Endothelial cell of coronary artery (primary cell): ENCODE results near the gene KLKB1. TPM values are rescaled to one million over a fixed set of nuclear protein-coding genes. Genes with fewer than 3 reads are reported as not detected.

Experiments used
- total RNA-seq: library from RNA; depleted of rRNA; stranded (reverse); fragments of >200 nt; gene quantifications from 2 replicates; pipeline ENCODE4 v1.2.3, GENCODE V29; 2014

KLKB1 gene
- total RNA-seq, result not detected in 2 replicates

GRCh38 chr4:186227221-186227620, at the start of gene KLKB1:
Gene KLKB1, plus strand, starts transcription at chr4:186227507. Its CDS starts 689 bp downstream, at chr4:186228196.

GRCh38 chr4:186191200-186192065, 35.9 kb upstream of the KLKB1 start, which contains the start of gene CYP4V2:
Gene CYP4V2, plus strand, starts transcription at chr4:186191567. Its CDS starts 257 bp downstream, at chr4:186191824.

GRCh38 chr4:186265683-186266652, 38.7 kb downstream of the KLKB1 start, which contains the start of gene F11:
Gene F11, plus strand, starts transcription at chr4:186266189. Its CDS starts 948 bp downstream, at chr4:186267137.

Other genes starting within 250 kb of the KLKB1 start
- gene TLR3, start 158.4 kb upstream of the KLKB1 start, total RNA-seq, result 0.72 and 2.2 TPM in 2 replicates
- gene FAM149A, start 122.8 kb upstream of the KLKB1 start, total RNA-seq, result 0.18 and 0.47 TPM in 2 replicates
- 1.3 and 5.2 TPM in 2 replicates for gene CYP4V2, start 35.9 kb upstream of the KLKB1 start, total RNA-seq
- not detected in 2 replicates for gene F11, start 38.7 kb downstream of the KLKB1 start, total RNA-seq